Endothelial cell (in vitro differentiated cells): ENCODE results near the gene CSNK1G2. TPM values are rescaled to one million over a fixed set of nuclear protein-coding genes. Genes with fewer than 3 reads are reported as not detected.
A peak's percentile ranks its signal among the peaks of the same experiment; 100 is the strongest.

Experiments used
- DNase-seq: peaks from one replicate; pipeline ENCODE4 v3.0.0; 2021; ENCODE audit warnings: low spot score
- H3K27ac Mint-ChIP-seq: one replicate; pipeline ENCODE4 v1.8.0; 2021; ENCODE audit warnings: mixed read lengths, inconsistent platforms; ENCODE audit not compliant: unreplicated experiment
- H3K27me3 Mint-ChIP-seq: one replicate; pipeline ENCODE4 v1.8.0; 2021; ENCODE audit warnings: mild to moderate bottlenecking, moderate library complexity, mixed read lengths, inconsistent platforms; ENCODE audit not compliant: unreplicated experiment
- H3K36me3 Mint-ChIP-seq: one replicate; pipeline ENCODE4 v1.8.0; 2021; ENCODE audit warnings: mild to moderate bottlenecking, low read depth, mixed read lengths, inconsistent platforms; ENCODE audit not compliant: unreplicated experiment
- H3K4me1 Mint-ChIP-seq: one replicate; pipeline ENCODE4 v1.8.0; 2021; ENCODE audit warnings: mild to moderate bottlenecking, mixed read lengths, inconsistent platforms; ENCODE audit not compliant: unreplicated experiment
- H3K4me3 Mint-ChIP-seq: one replicate; pipeline ENCODE4 v1.8.0; 2021; ENCODE audit warnings: mild to moderate bottlenecking, mixed read lengths, inconsistent platforms; ENCODE audit not compliant: unreplicated experiment
- H3K9me3 Mint-ChIP-seq: one replicate; pipeline ENCODE4 v1.8.0; 2021; ENCODE audit warnings: mixed read lengths, inconsistent platforms; ENCODE audit not compliant: unreplicated experiment
- total RNA-seq: library from RNA; stranded (reverse); fragmentation: NEBNext Ultra II Directional; extraction: Animal tissue kit (Norgen Biotek cat#: 25700); gene quantifications from one replicate; pipeline ENCODE4 v1.2.1, GENCODE V29; 2021; ENCODE audit not compliant: unreplicated experiment
- TF ChIP-seq, protein P1 (sequence below): fragments of 200-600 bp; sonication (generic); IDR thresholded peaks from one replicate; pipeline ENCODE4 v1.5.0; 2021; ENCODE audit warnings: antibody characterized with exemption; ENCODE audit not compliant: unreplicated experiment

CSNK1G2 gene
- total RNA-seq, 1 donor from 2014 or later, result 110 TPM

DNA sequence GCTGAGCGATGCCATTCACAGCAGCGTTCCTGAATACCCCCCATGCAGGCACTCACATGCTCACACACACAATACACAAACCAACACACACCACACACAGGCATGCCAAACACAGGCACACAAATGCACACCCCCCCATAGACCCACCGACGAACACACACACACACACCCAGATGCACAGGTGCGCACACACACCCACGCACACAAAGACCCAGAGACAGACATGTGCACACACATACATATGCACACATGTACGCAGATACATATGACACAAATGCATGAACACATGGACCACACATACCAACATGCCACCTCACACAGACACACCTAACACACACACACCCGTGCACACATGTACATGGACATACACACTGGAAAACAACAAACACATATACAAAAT lies 7.0 kb upstream of the CSNK1G2 start:
- Mint-ChIP-seq H3K27me3 (peaks cover 7% of the 10 kb centered on the region), H3K9me3 (no peaks in the 10 kb centered on the region), H3K4me1 (peaks cover 16% of the 10 kb centered on the region), H3K4me3 (peak overlapping the region; percentile 24), H3K36me3 (peaks cover 31% of the 10 kb centered on the region), H3K27ac (no peak overlapping the region)
- DNase-seq, result no peak
- TF ChIP-seq, protein P1, sequence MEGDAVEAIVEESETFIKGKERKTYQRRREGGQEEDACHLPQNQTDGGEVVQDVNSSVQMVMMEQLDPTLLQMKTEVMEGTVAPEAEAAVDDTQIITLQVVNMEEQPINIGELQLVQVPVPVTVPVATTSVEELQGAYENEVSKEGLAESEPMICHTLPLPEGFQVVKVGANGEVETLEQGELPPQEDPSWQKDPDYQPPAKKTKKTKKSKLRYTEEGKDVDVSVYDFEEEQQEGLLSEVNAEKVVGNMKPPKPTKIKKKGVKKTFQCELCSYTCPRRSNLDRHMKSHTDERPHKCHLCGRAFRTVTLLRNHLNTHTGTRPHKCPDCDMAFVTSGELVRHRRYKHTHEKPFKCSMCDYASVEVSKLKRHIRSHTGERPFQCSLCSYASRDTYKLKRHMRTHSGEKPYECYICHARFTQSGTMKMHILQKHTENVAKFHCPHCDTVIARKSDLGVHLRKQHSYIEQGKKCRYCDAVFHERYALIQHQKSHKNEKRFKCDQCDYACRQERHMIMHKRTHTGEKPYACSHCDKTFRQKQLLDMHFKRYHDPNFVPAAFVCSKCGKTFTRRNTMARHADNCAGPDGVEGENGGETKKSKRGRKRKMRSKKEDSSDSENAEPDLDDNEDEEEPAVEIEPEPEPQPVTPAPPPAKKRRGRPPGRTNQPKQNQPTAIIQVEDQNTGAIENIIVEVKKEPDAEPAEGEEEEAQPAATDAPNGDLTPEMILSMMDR, result no peak

DNA sequence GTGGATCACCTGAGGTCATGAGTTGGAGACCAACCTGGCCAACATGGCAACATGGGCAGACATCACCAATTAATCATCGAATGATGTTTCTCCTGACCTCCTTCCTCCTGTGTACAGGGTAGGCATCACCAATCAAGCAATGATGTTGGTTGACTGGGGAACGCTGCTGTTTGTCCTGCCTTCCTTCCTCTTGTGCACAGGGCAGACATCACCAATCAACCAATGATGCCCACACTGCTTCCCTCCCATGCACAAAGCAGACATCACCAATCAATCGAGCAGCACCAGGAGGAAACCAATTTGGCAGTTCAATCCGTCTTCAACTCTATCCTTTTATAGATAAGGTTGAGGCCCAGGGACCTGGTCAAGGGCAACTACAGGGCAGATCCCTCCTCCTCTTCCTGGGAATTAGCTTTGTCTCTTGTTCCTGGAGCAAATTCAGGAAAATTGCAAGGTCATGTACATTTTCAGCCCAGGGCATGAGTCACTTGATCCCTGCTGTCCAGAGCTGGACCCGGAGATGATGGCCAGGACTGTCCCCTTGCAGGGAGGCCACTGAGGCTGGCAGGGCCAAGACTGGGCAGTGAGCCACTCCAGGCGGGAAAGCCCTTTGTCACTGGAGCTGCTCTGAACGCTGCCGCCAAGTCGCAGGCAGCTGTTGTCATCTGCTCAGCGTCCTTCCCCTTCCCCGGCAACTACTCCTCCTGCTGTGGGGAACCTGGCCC lies 5.3 kb upstream of the CSNK1G2 start:
- Mint-ChIP-seq H3K4me1 (peaks cover 17% of the 10 kb centered on the region), H3K36me3 (peaks cover 31% of the 10 kb centered on the region), H3K9me3 (no peaks in the 10 kb centered on the region), H3K27ac (peak overlapping the region; percentile 27), H3K4me3 (peak overlapping the region; percentile 75), H3K27me3 (peaks cover 10% of the 10 kb centered on the region)
- TF ChIP-seq, protein P1, result no peak
- no peak for DNase-seq

DNA sequence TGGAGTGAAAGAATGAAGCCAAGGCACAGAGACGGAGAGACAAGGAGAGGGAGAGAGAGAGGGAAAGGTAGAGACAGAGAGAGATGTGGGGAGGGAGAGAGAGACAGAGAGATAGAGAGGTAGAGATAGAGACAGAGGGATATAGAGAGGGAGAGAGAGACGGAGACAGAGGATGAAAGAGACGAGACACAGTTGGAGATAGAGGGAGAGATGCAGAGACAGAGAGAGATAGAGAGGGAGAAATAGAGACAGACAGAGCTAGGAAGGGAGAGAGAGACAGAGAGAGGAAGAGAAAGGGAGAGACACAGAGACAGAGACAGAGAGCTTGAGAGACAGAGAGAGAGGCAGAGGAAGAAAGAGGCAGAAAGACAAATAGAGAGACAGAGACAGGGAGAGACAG lies 4.5 kb upstream of the CSNK1G2 start:
- H3K27ac Mint-ChIP-seq, result peak overlapping the region; percentile 78
- TF ChIP-seq, protein P1, result no peak
- peaks cover 30% of the 10 kb centered on the region for H3K36me3 Mint-ChIP-seq
- H3K27me3 Mint-ChIP-seq, result peaks cover 10% of the 10 kb centered on the region
- peaks cover 17% of the 10 kb centered on the region for H3K4me1 Mint-ChIP-seq
- H3K9me3 Mint-ChIP-seq, result no peaks in the 10 kb centered on the region
- H3K4me3 Mint-ChIP-seq, result peak overlapping the region; percentile 83
- DNase-seq, result no peak

DNA sequence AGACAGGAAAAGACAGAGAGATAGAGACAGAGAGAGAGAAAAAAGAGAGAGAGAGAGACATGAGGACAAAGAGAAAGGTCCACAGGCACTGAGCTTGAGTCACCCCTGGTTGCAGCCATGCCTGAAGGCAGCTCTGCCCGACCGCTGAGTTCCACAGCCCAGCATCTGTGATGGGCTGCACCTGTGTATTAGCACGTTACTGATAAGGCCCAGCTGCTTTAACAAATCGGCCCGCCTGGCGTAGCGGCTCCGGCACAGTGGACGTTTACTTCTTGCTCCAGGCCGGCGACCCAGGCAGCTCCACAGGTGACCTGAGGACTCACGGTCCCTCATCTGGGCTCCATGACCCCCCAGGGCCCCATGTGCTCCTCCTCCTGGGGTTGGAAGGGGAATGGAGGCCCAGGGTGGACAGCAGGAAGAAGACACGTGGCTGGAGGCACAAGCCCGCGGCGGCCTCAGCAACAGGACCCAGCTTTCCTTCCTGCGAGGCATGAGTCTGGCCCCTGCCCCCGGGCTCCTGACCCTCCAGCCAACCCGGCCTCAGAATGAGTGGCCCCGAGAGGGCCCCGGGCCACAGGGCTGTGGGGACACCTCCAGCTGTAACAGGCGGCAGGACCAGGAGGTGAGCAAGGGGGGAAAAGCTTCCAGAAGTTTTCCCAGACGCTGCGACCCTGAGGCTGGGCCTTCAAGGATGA lies 3.9 kb upstream of the CSNK1G2 start:
- TF ChIP-seq, protein P1, result no peak
- H3K4me3 Mint-ChIP-seq, result peak overlapping the region; percentile 83
- H3K36me3 Mint-ChIP-seq, result peaks cover 25% of the 10 kb centered on the region
- peak overlapping the region; percentile 78 for H3K27ac Mint-ChIP-seq
- peaks cover 10% of the 10 kb centered on the region for H3K27me3 Mint-ChIP-seq
- no peaks in the 10 kb centered on the region for H3K9me3 Mint-ChIP-seq
- peaks cover 17% of the 10 kb centered on the region for H3K4me1 Mint-ChIP-seq
- no peak for DNase-seq

DNA sequence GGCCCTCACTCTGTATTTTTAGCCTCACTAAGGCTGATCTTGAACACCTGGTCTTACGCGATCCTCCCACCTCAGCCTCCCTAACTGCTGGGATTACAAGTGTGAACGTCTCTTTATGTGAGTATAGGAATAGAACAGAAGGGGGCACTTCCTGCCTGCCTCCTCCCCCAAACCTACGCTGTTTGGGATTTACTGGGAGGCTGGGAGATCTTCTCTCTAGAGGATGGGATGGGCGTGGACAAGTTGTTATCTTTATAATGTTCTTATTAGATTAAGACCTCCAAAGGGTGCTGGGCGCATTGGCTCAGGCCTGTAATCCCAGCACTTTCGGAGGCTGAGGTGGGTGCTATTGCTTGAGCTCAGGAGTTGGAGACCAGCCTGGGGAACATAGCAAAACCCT lies 2.9 kb upstream of the CSNK1G2 start:
- peaks cover 21% of the 10 kb centered on the region for H3K4me1 Mint-ChIP-seq
- TF ChIP-seq, protein P1, result no peak
- H3K9me3 Mint-ChIP-seq, result no peaks in the 10 kb centered on the region
- H3K27me3 Mint-ChIP-seq, result peaks cover 12% of the 10 kb centered on the region
- no peak overlapping the region for H3K4me3 Mint-ChIP-seq
- DNase-seq, result no peak
- peaks cover 22% of the 10 kb centered on the region for H3K36me3 Mint-ChIP-seq
- H3K27ac Mint-ChIP-seq, result peak overlapping the region; percentile 66
